Activated B cell treated with CpG ODN at 0.5 μM for 24 hours (primary cell): ENCODE measurements around the gene RCC2. TPM values are rescaled to one million over a fixed set of nuclear protein-coding genes. Genes with fewer than 3 reads are reported as not detected.
"Not testable (repeated sequence)": the region's sequence is repeated elsewhere in the genome, so short reads cannot be mapped to it uniquely, and the experiment has no call there.

ENCODE experiments used
- ATAC-seq: fragments of 200-7000 bp; cut with Tn5 transposase; one replicate; pipeline ENCODE4 v1.10.0; 2021; ENCODE audit warnings: low read depth, mild to moderate bottlenecking, moderate library complexity
- CTCF ChIA-PET: fragments of 350-600 bp; sonication (Branson Sonifier 250); formaldehyde crosslinking; loops from one replicate; lab custom pipeline; 2021; ENCODE audit warnings: antibody characterized with exemption; lab: Charles Lee
- POLR2A ChIA-PET: fragments of 350-600 bp; sonication (Branson Sonifier 250); formaldehyde crosslinking; loops from one replicate; lab custom pipeline; 2021; ENCODE audit warnings: antibody characterized with exemption; lab: Charles Lee
- DNase-seq: peaks from one replicate; pipeline ENCODE4 v3.0.0; 2022
- H3K27ac Mint-ChIP-seq: one replicate; pipeline ENCODE4 v1.8.0; 2020; ENCODE audit warnings: mixed read lengths
- H3K27me3 Mint-ChIP-seq: one replicate; pipeline ENCODE4 v1.8.0; 2021; ENCODE audit warnings: mixed read lengths
- H3K36me3 Mint-ChIP-seq: one replicate; pipeline ENCODE4 v1.8.0; 2021; ENCODE audit warnings: low read depth, mixed read lengths
- H3K4me1 Mint-ChIP-seq: one replicate; pipeline ENCODE4 v1.8.0; 2021; ENCODE audit warnings: mixed read lengths
- H3K4me3 Mint-ChIP-seq: one replicate; pipeline ENCODE4 v1.8.0; 2020; ENCODE audit warnings: mild to moderate bottlenecking, mixed read lengths
- H3K9me3 Mint-ChIP-seq: one replicate; pipeline ENCODE4 v1.8.0; 2020; ENCODE audit warnings: mixed read lengths
- CTCF ChIP-seq: fragments of 200-600 bp; IDR thresholded peaks from one replicate; pipeline ENCODE4 v1.8.0; 2022; ENCODE audit warnings: antibody characterized with exemption, mild to moderate bottlenecking
- intact Hi-C: fragments of 100-400 bp; cut with micrococcal nuclease; formaldehyde crosslinking; loops from one replicate; pipeline ENCODE4 v1.15.1; 2024
- total RNA-seq: library from RNA; stranded (reverse); gene quantifications from 2 replicates; pipeline ENCODE4 v1.2.3, GENCODE V29; 2022

Gene RCC2
- total RNA-seq, 1 donor from 2014 or later = 85.1 TPM

GRCh38 chr1:17409391-17409811 is 30.1 kb downstream of the RCC2 start:
- no peak for TF ChIP-seq CTCF
- H3K36me3 Mint-ChIP-seq = peaks cover 82% of the 10 kb centered on the region

GRCh38 chr1:17407786-17408514 is 31.5 kb downstream of the RCC2 start:
- ATAC-seq, H3K4me3 Mint-ChIP-seq, H3K27ac Mint-ChIP-seq, DNase-seq, POLR2A ChIA-PET, H3K27me3 Mint-ChIP-seq, H3K9me3 Mint-ChIP-seq, H3K4me1 Mint-ChIP-seq: not testable (repeated sequence)
- intact Hi-C loops = loop anchor here (10.0 kb wide), 1 partner anchor 173 kb away; no protein-coding TSS in a partner anchor
- peaks cover 68% of the 10 kb centered on the region for H3K36me3 Mint-ChIP-seq
- CTCF ChIA-PET = interaction anchor here (0.6 kb wide), 1 partner anchor 79 kb away, joined by 3 read pairs; no protein-coding TSS in a partner anchor

More at GRCh38 chr1:17409391-17409811, 30.1 kb downstream of the RCC2 start:
- DNase-seq (no peak), ATAC-seq (no peak)
- no peaks in the 10 kb centered on the region for H3K27me3 Mint-ChIP-seq
- POLR2A ChIA-PET = no interaction called here
- no peak overlapping the region for H3K27ac Mint-ChIP-seq
- H3K9me3 Mint-ChIP-seq = no peaks in the 10 kb centered on the region
- CTCF ChIA-PET = no interaction called here
- H3K4me1 Mint-ChIP-seq = no peaks in the 10 kb centered on the region
- H3K4me3 Mint-ChIP-seq = no peak overlapping the region
- intact Hi-C loops = loop anchor here (10.0 kb wide), 1 partner anchor 175 kb away; no protein-coding TSS in a partner anchor

- CTCF ChIA-PET, H3K27ac Mint-ChIP-seq, H3K27me3 Mint-ChIP-seq, H3K4me3 Mint-ChIP-seq, H3K9me3 Mint-ChIP-seq, ATAC-seq, DNase-seq, H3K4me1 Mint-ChIP-seq, POLR2A ChIA-PET: not testable (repeated sequence)
- intact Hi-C loops = loop anchor here (10.0 kb wide), 1 partner anchor 172 kb away; no protein-coding TSS in a partner anchor
- peaks cover 58% of the 10 kb centered on the region for H3K36me3 Mint-ChIP-seq
Observed at GRCh38 chr1:17406760-17407475, 32.6 kb downstream of the RCC2 start.

DNA sequence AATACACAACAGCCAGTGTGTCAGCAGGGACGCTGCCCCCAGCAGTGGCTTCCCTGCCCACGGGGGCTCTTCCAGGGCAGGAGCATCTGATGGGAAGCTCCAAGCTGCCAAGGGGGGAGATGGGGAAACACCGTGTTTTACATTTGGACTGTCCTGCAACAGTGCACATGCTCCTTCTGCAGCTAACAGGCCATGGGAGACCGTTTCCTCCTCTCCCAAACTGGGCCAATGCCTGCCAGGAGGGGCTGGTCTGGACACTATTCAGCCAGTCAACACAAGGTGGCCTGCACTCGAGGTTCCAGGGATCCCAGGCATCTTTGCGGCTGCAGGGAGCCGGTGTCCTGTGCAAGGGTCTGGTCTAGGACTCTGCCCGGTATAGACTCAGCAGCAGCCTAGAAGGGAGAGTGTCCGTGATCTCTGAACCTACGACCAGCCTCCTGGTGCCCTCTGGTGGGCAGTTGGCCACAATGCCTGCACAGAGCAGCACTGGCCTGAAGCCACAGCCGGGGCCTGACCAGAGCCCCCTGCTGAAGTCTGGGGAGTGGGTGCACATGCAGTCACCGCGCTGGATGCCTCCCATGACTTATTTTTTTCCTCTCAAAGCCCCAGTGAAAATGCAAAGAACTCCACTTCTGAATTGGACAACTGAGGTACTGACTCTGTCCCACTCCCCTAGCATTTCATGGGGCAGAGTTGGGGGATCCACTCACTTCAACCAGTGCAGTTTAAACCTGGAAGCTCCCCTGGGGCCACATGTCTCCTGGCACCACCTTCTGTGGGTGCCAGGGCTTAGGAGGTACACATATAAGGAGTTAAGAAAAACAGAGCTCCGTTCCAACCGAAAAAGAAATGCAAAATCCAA is 33.3 kb downstream of the RCC2 start:
- no peak for TF ChIP-seq CTCF
- peak; percentile 95 for ATAC-seq
- peaks cover 50% of the 10 kb centered on the region for H3K36me3 Mint-ChIP-seq
- no peaks in the 10 kb centered on the region for H3K4me1 Mint-ChIP-seq
- no peak overlapping the region for H3K27ac Mint-ChIP-seq
- intact Hi-C loops = loop anchor here (10.0 kb wide), 1 partner anchor 171 kb away; no protein-coding TSS in a partner anchor
- peak; percentile 36 for DNase-seq
- CTCF ChIA-PET = interaction anchor here (0.5 to 1.1 kb wide), 3 partner anchors 107 to 280 kb away, joined by 3 to 5 read pairs (median 4); no protein-coding TSS in a partner anchor
- no peaks in the 10 kb centered on the region for H3K9me3 Mint-ChIP-seq
- H3K27me3 Mint-ChIP-seq = no peaks in the 10 kb centered on the region
- POLR2A ChIA-PET = no interaction called here
- no peak overlapping the region for H3K4me3 Mint-ChIP-seq

GRCh38 chr1:17404820-17405219 is 34.7 kb downstream of the RCC2 start:
- CTCF ChIA-PET = interaction anchor here (1.1 kb wide), 1 partner anchor 278 kb away, joined by 4 read pairs; no protein-coding TSS in a partner anchor
- Mint-ChIP-seq H3K4me3 (no peak overlapping the region), H3K36me3 (peaks cover 38% of the 10 kb centered on the region), H3K9me3 (no peaks in the 10 kb centered on the region), H3K27ac (no peak overlapping the region), H3K27me3 (no peaks in the 10 kb centered on the region), H3K4me1 (no peaks in the 10 kb centered on the region)
- no peak for TF ChIP-seq CTCF
- intact Hi-C loops = loop anchor here (10.0 kb wide), 1 partner anchor 170 kb away; no protein-coding TSS in a partner anchor
- POLR2A ChIA-PET = no interaction called here
- no peak for DNase-seq
- ATAC-seq = no peak
